ENCODE results near the gene WDFY3.

- TF ChIP-seq CTCF (IDR thresholded peaks at IDR 0.05) = no peak
- no peak for TF ChIP-seq EZH2 (IDR thresholded peaks at IDR 0.05)
- TF ChIP-seq EZH2phosphoT487 (IDR thresholded peaks at IDR 0.05) = no peak
Measured at GRCh38 chr4:84914686-84915395, 51.6 kb downstream of the WDFY3 start.
